ENCODE data around the gene LAIR2. TPM values are rescaled to one million over a fixed set of nuclear protein-coding genes. Genes with fewer than 3 reads are reported as not detected.

The LAIR2 gene
- total RNA-seq, 4 donors from 2014 or later: not detected

GRCh38 chr19:54473892-54474372 lies 28.7 kb upstream of the LAIR2 start:
- no peak overlapping the region for H3K4me3 ChIP-seq
- 13 to 48% methylated on average over 4 to 6 of the region's 6 CpGs for WGBS, 2 donors (ENCODE audit: low coverage in 1 of 2)

GRCh38 chr19:54475706-54476105 lies 26.9 kb upstream of the LAIR2 start:
- H3K4me3 ChIP-seq: no peak overlapping the region
- peaks cover 0 to 15% (median 6%) of the 10 kb centered on the region in 3 donors for H3K4me1 ChIP-seq
- no peak overlapping the region for H3K27ac ChIP-seq
- WGBS, 2 donors (ENCODE audit: low coverage in 1 of 2): 60% methylated on average over 1 of the region's 11 CpGs; no CpG with 5 or more reads in 1 of the 2 donors
- no peaks in the 10 kb centered on the region for H3K9me3 ChIP-seq
- TF ChIP-seq CTCF (IDR thresholded peaks at IDR 0.05) (no peak), POLR2A (IDR thresholded peaks at IDR 0.05) (no peak), POLR2AphosphoS5 (IDR thresholded peaks at IDR 0.05) (no peak), EP300 (IDR thresholded peaks at IDR 0.05) (no peak)
- ATAC-seq: no peak
- peaks cover 73% of the 10 kb centered on the region for H3K27me3 ChIP-seq
- no peaks in the 10 kb centered on the region for H3K36me3 ChIP-seq

More at GRCh38 chr19:54473892-54474372, 28.7 kb upstream of the LAIR2 start:
- Histone ChIP-seq H3K27me3 (peaks cover 76% of the 10 kb centered on the region), H3K4me1 (peaks cover 0 to 33% (median 6%) of the 10 kb centered on the region in 3 donors), H3K27ac (peak overlapping the region in 3 of 4 donors; percentile 74 to 83 (median 81)), H3K36me3 (no peaks in the 10 kb centered on the region), H3K9me3 (no peaks in the 10 kb centered on the region)
- ATAC-seq: no peak
- TF ChIP-seq CTCF (IDR thresholded peaks at IDR 0.05) (no peak), POLR2AphosphoS5 (IDR thresholded peaks at IDR 0.05) (no peak), POLR2A (IDR thresholded peaks at IDR 0.05) (no peak), EP300 (IDR thresholded peaks at IDR 0.05) (no peak)

- no peak for ATAC-seq
- Histone ChIP-seq H3K36me3 (no peaks in the 10 kb centered on the region), H3K27ac (no peak overlapping the region), H3K9me3 (no peaks in the 10 kb centered on the region), H3K4me1 (peaks cover 0 to 7% (median 6%) of the 10 kb centered on the region in 3 donors), H3K27me3 (peaks cover 80% of the 10 kb centered on the region), H3K4me3 (no peak overlapping the region)
- WGBS, 2 donors (ENCODE audit: low coverage in 1 of 2): 20 to 50% methylated on average over 1 to 2 of the region's 3 CpGs
- TF ChIP-seq CTCF (IDR thresholded peaks at IDR 0.05) (no peak), EP300 (IDR thresholded peaks at IDR 0.05) (no peak), POLR2AphosphoS5 (IDR thresholded peaks at IDR 0.05) (no peak), POLR2A (IDR thresholded peaks at IDR 0.05) (no peak)
Observed at GRCh38 chr19:54477650-54478049, 25.0 kb upstream of the LAIR2 start.

GRCh38 chr19:54478677-54479266 lies 23.9 kb upstream of the LAIR2 start:
- 4 to 13% methylated on average over 7 to 10 of the region's 10 CpGs for WGBS, 2 donors (ENCODE audit: low coverage in 1 of 2)
- Histone ChIP-seq H3K4me1 (peaks cover 0 to 2% (median 2%) of the 10 kb centered on the region in 3 donors), H3K27me3 (peaks cover 77% of the 10 kb centered on the region), H3K9me3 (no peaks in the 10 kb centered on the region), H3K27ac (no peak overlapping the region), H3K36me3 (no peaks in the 10 kb centered on the region), H3K4me3 (no peak overlapping the region)
- no peak for TF ChIP-seq EP300 (IDR thresholded peaks at IDR 0.05)
- TF ChIP-seq POLR2AphosphoS5 (IDR thresholded peaks at IDR 0.05): no peak
- TF ChIP-seq POLR2A (IDR thresholded peaks at IDR 0.05): no peak
- TF ChIP-seq CTCF (IDR thresholded peaks at IDR 0.05): peak in 3 of 4 experiments; percentile 17 to 58 (median 38)
- ATAC-seq: no peak

GRCh38 chr19:54480051-54480450 lies 22.6 kb upstream of the LAIR2 start:
- TF ChIP-seq POLR2AphosphoS5 (IDR thresholded peaks at IDR 0.05): no peak
- TF ChIP-seq EP300 (IDR thresholded peaks at IDR 0.05): no peak
- TF ChIP-seq CTCF (IDR thresholded peaks at IDR 0.05): no peak
- no peak for TF ChIP-seq POLR2A (IDR thresholded peaks at IDR 0.05)
- H3K4me1 ChIP-seq: no peaks in the 10 kb centered on the region
- peaks cover 77% of the 10 kb centered on the region for H3K27me3 ChIP-seq
- no peaks in the 10 kb centered on the region for H3K36me3 ChIP-seq
- no peaks in the 10 kb centered on the region for H3K9me3 ChIP-seq
- no peak overlapping the region for H3K27ac ChIP-seq
- no peak for ATAC-seq
- no peak overlapping the region for H3K4me3 ChIP-seq
- WGBS, 2 donors (ENCODE audit: low coverage in 1 of 2): 60 to 68% methylated on average over 2 of the region's 2 CpGs

Measured in gastroesophageal sphincter (tissue), 4 donors.